Keratinocyte (primary cell): Measurements from ENCODE around the gene PDE6A.

Source experiments
- CTCF ChIP-seq, 3 experiments: IDR thresholded peaks in 1 of 3; conservative IDR thresholded peaks in 1 of 3; optimal IDR thresholded peaks in 1 of 3; 2 replicates in 2 of 3; 3 replicates in 1 of 3; pipeline versions ENCODE3 to v1.5.1; 2011; ENCODE audit warnings: low read length in 3 of 3, mild to moderate bottlenecking in 3 of 3, moderate library complexity in 2 of 3, control low read depth in 1 of 3, inconsistent platforms in 1 of 3; ENCODE audit not compliant: insufficient read depth in 2 of 3; ENCODE audit errors: extremely low read depth in 1 of 3
- EZH2 ChIP-seq: IDR thresholded peaks from one replicate; pipeline ENCODE4 v1.6.1; 2012; ENCODE audit warnings: inconsistent platforms, mild to moderate bottlenecking, low read length, moderate library complexity

- TF ChIP-seq CTCF (optimal IDR thresholded peaks at IDR 0.05 in 1 of 3, IDR thresholded peaks at IDR 0.05 in 1 of 3, conservative IDR thresholded peaks at IDR 0.05 in 1 of 3; ENCODE audit: extremely low read depth in 1 of 3, insufficient read depth in 2 of 3, low read length in 3 of 3) (no peak), EZH2 (no peak)
Observed at GRCh38 chr5:149966946-149967345, 22.4 kb upstream of the PDE6A start.
